ENCODE data around the gene ATP5F1C. TPM values are rescaled to one million over a fixed set of nuclear protein-coding genes. Genes with fewer than 3 reads are reported as not detected.

The ATP5F1C gene
- total and polyA plus RNA-seq, 2 donors from 2014 or later, result 269 to 695 TPM

GRCh38 chr10:7792541-7792940, 4.6 kb downstream of the ATP5F1C start:
- Histone ChIP-seq H3K27me3 (ENCODE audit: control insufficient read depth, insufficient read depth, low read length) (no peaks in the 10 kb centered on the region), H3K4me1 (ENCODE audit: control insufficient read depth in 2 of 3, insufficient read depth in 2 of 3, low read depth in 1 of 3, low read length in 3 of 3) (peaks cover 0 to 13% (median 5%) of the 10 kb centered on the region in 3 donors), H3K9me3 (ENCODE audit: control insufficient read depth in 2 of 3, insufficient read depth in 1 of 3, low read length in 3 of 3) (no peaks in the 10 kb centered on the region), H3K36me3 (ENCODE audit: control insufficient read depth in 2 of 3, insufficient read depth in 3 of 3, low read length in 3 of 3) (peaks cover 0 to 9% (median 7%) of the 10 kb centered on the region in 3 donors), H3K9ac (ENCODE audit: low read length in 3 of 3) (no peak overlapping the region), H3K27ac (ENCODE audit: low read depth in 2 of 2, low read length in 2 of 2) (no peak overlapping the region), H3K4me3 (ENCODE audit: low read length in 3 of 3) (no peak overlapping the region)
- no peak for TF ChIP-seq CTCF (IDR thresholded peaks at IDR 0.05; ENCODE audit: borderline replicate concordance, extremely low read depth, insufficient read depth)
- DNase-seq (no peak), FAIRE-seq (no peak)
- intact Hi-C loops (cut with DNase I), result no loop called here

GRCh38 chr10:7794251-7795026, 6.5 kb downstream of the ATP5F1C start:
- Histone ChIP-seq H3K9me3 (ENCODE audit: control insufficient read depth in 2 of 3, insufficient read depth in 1 of 3, low read length in 3 of 3) (no peaks in the 10 kb centered on the region), H3K36me3 (ENCODE audit: control insufficient read depth in 2 of 3, insufficient read depth in 3 of 3, low read length in 3 of 3) (peaks cover 3 to 22% (median 10%) of the 10 kb centered on the region in 3 donors), H3K9ac (ENCODE audit: low read length in 3 of 3) (no peak overlapping the region), H3K27me3 (ENCODE audit: control insufficient read depth, insufficient read depth, low read length) (no peaks in the 10 kb centered on the region), H3K4me3 (ENCODE audit: low read length in 3 of 3) (no peak overlapping the region), H3K4me1 (ENCODE audit: control insufficient read depth in 2 of 3, insufficient read depth in 2 of 3, low read depth in 1 of 3, low read length in 3 of 3) (peaks cover 0 to 12% (median 5%) of the 10 kb centered on the region in 3 donors), H3K27ac (ENCODE audit: low read depth in 2 of 2, low read length in 2 of 2) (no peak overlapping the region)
- intact Hi-C loops (cut with DNase I), result no loop called here
- FAIRE-seq (no peak), DNase-seq (no peak)
- no peak for TF ChIP-seq CTCF (IDR thresholded peaks at IDR 0.05; ENCODE audit: borderline replicate concordance, extremely low read depth, insufficient read depth)

GRCh38 chr10:7795605-7796004, 7.6 kb downstream of the ATP5F1C start:
- H3K27ac ChIP-seq (ENCODE audit: low read depth in 2 of 2, low read length in 2 of 2), result no peak overlapping the region
- H3K27me3 ChIP-seq (ENCODE audit: control insufficient read depth, insufficient read depth, low read length), result no peaks in the 10 kb centered on the region
- DNase-seq, result no peak
- TF ChIP-seq CTCF (IDR thresholded peaks at IDR 0.05; ENCODE audit: borderline replicate concordance, extremely low read depth, insufficient read depth), result no peak
- no peak overlapping the region for H3K4me3 ChIP-seq (ENCODE audit: low read length in 3 of 3)
- no peak for FAIRE-seq
- H3K9me3 ChIP-seq (ENCODE audit: control insufficient read depth in 2 of 3, insufficient read depth in 1 of 3, low read length in 3 of 3), result no peaks in the 10 kb centered on the region
- H3K36me3 ChIP-seq (ENCODE audit: control insufficient read depth in 2 of 3, insufficient read depth in 3 of 3, low read length in 3 of 3), result peaks cover 4 to 30% (median 13%) of the 10 kb centered on the region in 3 donors
- no peak overlapping the region for H3K9ac ChIP-seq (ENCODE audit: low read length in 3 of 3)
- H3K4me1 ChIP-seq (ENCODE audit: control insufficient read depth in 2 of 3, insufficient read depth in 2 of 3, low read depth in 1 of 3, low read length in 3 of 3), result peaks cover 0 to 6% (median 1%) of the 10 kb centered on the region in 3 donors
- intact Hi-C loops (cut with DNase I), result no loop called here
